ENCODE measurements around the gene SLF1. TPM values are rescaled to one million over a fixed set of nuclear protein-coding genes. Genes with fewer than 3 reads are reported as not detected.

Gene SLF1
- polyA plus RNA-seq, 3 donors: 1.1 to 2.7 (median 2.0) TPM

DNA sequence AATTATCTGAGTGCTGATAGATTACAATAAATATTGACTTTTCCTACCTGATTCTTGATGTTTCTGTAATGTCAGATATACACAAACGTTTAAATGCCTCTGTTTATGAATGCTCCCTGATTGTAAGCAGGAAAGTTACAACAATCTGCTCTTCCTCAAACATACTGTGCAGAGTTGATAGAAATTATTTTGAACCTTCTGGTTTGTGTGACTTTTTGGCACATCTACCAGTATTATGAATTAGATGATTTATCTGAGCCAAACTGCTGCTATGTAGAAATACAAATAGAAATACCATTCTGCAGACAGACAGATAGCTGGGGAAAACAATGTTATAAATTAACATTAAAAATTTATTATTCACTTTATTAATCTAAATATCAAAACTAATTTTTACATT is 113.0 kb downstream of the SLF1 start:
- WGBS (ENCODE audit: insufficient coverage): no CpG with 5 or more reads among the region's 1 CpG
- peak overlapping the region in 1 of 2 donors; percentile 46 for H3K27ac ChIP-seq (ENCODE audit: low read depth in 1 of 2, low read length in 2 of 2)
- no peaks in the 10 kb centered on the region for H3K9me3 Mint-ChIP-seq
- no peak overlapping the region for H3K4me2 ChIP-seq (replicated peaks; ENCODE audit: extremely low read depth, low read length, poor library complexity, severe bottlenecking)
- peaks cover 8% of the 10 kb centered on the region for H3K4me1 Mint-ChIP-seq
- H3K9ac ChIP-seq (ENCODE audit: insufficient read depth, low read length, poor library complexity, severe bottlenecking): no peak overlapping the region
- H3K27me3 ChIP-seq (ENCODE audit: control insufficient read depth in 2 of 2, insufficient read depth in 2 of 2, low read length in 2 of 2): no peaks in the 10 kb centered on the region
- no peak overlapping the region for H3K27ac Mint-ChIP-seq
- no peak overlapping the region for H3K4me3 ChIP-seq (replicated peaks in 1 of 3; ENCODE audit: low read depth in 2 of 3, low read length in 3 of 3)
- no peak overlapping the region for H3K4me3 Mint-ChIP-seq
- peaks cover 0 to 24% of the 10 kb centered on the region in 2 donors for H3K36me3 ChIP-seq (replicated peaks in 1 of 2; ENCODE audit: control insufficient read depth in 1 of 2, insufficient read depth in 2 of 2, low read length in 2 of 2)
- H3K79me2 ChIP-seq (ENCODE audit: insufficient read depth, low read length): no peaks in the 10 kb centered on the region
- H3K36me3 Mint-ChIP-seq: peaks cover 11 to 21% of the 10 kb centered on the region in 2 donors
- no peak for DNase-seq
- no peak for TF ChIP-seq CTCF (IDR thresholded peaks at IDR 0.05)
- intact Hi-C loops (cut with micrococcal nuclease): no loop called here
- H3K27me3 Mint-ChIP-seq (ENCODE audit: low read depth in 3 of 3): no peaks in the 10 kb centered on the region
- no peaks in the 10 kb centered on the region for H3K9me3 ChIP-seq (replicated peaks in 1 of 2; ENCODE audit: control insufficient read depth in 1 of 2, insufficient read depth in 1 of 2, low read length in 2 of 2)
- H2AFZ ChIP-seq (ENCODE audit: insufficient read depth, low read depth, low read length, poor library complexity, severe bottlenecking): no peak overlapping the region
- H4K20me1 ChIP-seq (ENCODE audit: insufficient read depth, low read length): no peaks in the 10 kb centered on the region
- no peaks in the 10 kb centered on the region for H3K4me1 ChIP-seq (ENCODE audit: control insufficient read depth in 1 of 2, insufficient read depth in 2 of 2, low read length in 2 of 2)

- no peak overlapping the region for H3K27ac ChIP-seq (ENCODE audit: low read depth in 1 of 2, low read length in 2 of 2)
- Mint-ChIP-seq H3K4me3 (no peak overlapping the region), H3K27ac (no peak overlapping the region), H3K27me3 (ENCODE audit: low read depth in 3 of 3) (no peaks in the 10 kb centered on the region), H3K9me3 (no peaks in the 10 kb centered on the region), H3K4me1 (peaks cover 3% of the 10 kb centered on the region), H3K36me3 (peaks cover 17 to 22% of the 10 kb centered on the region in 2 donors)
- no peak overlapping the region for H3K9ac ChIP-seq (ENCODE audit: insufficient read depth, low read length, poor library complexity, severe bottlenecking)
- no CpG with 5 or more reads among the region's 1 CpG for WGBS (ENCODE audit: insufficient coverage)
- H3K36me3 ChIP-seq (replicated peaks in 1 of 2; ENCODE audit: control insufficient read depth in 1 of 2, insufficient read depth in 2 of 2, low read length in 2 of 2): peaks cover 0 to 14% of the 10 kb centered on the region in 2 donors
- H3K9me3 ChIP-seq (replicated peaks in 1 of 2; ENCODE audit: control insufficient read depth in 1 of 2, insufficient read depth in 1 of 2, low read length in 2 of 2): no peaks in the 10 kb centered on the region
- intact Hi-C loops (cut with micrococcal nuclease): no loop called here
- H3K27me3 ChIP-seq (ENCODE audit: control insufficient read depth in 2 of 2, insufficient read depth in 2 of 2, low read length in 2 of 2): no peaks in the 10 kb centered on the region
- H3K79me2 ChIP-seq (ENCODE audit: insufficient read depth, low read length): no peaks in the 10 kb centered on the region
- H3K4me3 ChIP-seq (replicated peaks in 1 of 3; ENCODE audit: low read depth in 2 of 3, low read length in 3 of 3): no peak overlapping the region
- TF ChIP-seq CTCF (IDR thresholded peaks at IDR 0.05): no peak
- H3K4me1 ChIP-seq (ENCODE audit: control insufficient read depth in 1 of 2, insufficient read depth in 2 of 2, low read length in 2 of 2): no peaks in the 10 kb centered on the region
- H3K4me2 ChIP-seq (replicated peaks; ENCODE audit: extremely low read depth, low read length, poor library complexity, severe bottlenecking): no peak overlapping the region
- no peak overlapping the region for H2AFZ ChIP-seq (ENCODE audit: insufficient read depth, low read depth, low read length, poor library complexity, severe bottlenecking)
- no peaks in the 10 kb centered on the region for H4K20me1 ChIP-seq (ENCODE audit: insufficient read depth, low read length)
- DNase-seq: no peak
These were observed 118.0 kb downstream of the SLF1 start for GRCh38 chr5:94736498-94736897.
